ENCODE results near the gene DEFB124.
A peak's percentile ranks its signal among the peaks of the same experiment; 100 is the strongest.
"Not testable (repeated sequence)": the region's sequence is repeated elsewhere in the genome, so short reads cannot be mapped to it uniquely, and the experiment has no call there.

Gene DEFB124

DNA sequence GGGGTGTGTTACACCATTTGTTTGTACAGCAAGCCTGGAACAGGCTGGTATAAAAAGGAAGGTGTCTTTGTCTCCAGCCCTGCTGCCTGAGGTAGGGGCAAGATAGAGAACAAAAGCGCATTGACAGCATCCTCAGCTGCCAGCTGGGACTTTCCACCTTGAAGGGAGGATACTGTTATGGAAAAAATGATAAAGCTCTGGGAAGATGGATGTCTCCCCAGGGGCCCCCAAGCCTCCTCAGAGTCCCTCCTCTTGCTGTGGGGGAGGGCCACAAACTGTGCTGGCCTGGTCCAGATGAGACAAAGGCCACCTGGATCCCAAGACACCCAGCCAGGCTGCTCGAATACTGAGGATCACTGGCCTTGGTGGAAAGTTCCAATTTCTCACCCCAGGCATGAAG is 13.2 kb upstream of the DEFB124 start:
- DNase-seq (ENCODE audit: low read depth), result no peak

DNA sequence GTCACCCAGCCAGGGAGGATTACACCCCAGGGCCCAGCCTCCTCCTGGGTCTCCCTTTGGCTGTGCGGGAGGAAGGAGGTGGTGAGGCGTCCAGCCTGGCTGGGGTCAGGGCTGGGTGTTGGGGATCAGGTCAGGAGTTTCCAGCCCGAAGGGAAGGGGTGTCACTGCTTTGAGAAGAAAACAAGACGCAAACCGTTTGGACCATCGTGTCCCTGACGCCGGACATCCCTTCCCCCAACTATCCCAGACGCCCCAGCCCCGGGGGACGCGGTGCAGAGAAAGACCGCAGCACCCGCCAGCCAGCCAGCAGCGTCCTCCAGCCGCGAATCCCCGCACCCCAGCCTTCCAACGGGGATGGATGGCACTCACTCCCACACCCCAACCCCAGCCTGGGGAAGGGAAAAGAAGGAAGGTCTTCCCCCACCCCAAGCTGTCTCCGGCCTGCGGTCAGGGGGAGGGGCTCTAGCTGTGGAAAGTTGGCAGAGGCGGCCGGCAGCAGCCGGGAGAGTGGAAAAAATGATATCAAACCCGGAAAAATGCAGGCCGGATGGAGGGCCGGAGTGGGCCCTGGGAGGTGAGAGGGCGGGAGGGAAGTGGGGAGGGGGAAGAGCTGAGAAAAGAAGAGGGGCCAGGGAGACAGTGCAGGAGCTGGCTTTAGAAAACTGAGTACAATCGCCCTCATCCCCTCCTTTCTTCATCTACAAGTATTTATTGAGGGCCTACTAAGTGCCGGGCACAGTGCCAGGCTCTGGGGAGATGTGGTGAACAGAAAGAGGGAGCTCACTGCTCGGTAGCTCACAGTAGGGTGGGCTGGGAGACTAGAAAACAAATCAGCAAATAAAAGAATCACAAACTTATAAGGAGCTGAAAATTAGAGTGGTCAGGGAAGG is 10.8 kb upstream of the DEFB124 start:
- peak; percentile 64 for DNase-seq (ENCODE audit: low read depth)

DNA sequence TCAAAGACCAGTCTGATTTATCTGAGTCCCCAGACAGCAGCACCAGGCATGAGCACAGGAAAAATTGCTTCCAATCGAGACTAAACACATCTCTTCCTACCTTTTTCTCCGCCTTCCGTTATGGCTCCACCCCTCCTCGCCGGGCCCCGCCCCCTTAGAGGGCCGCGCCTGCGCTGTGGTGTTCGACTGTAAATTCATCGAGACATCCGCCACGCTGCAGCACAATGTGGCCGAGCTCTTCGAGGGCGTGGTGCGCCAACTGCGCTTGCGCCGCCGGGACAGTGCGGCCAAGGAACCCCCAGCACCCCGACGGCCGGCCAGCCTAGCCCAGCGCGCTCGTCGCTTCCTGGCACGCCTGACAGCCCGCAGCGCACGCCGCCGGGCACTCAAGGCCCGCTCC is 9.1 kb upstream of the DEFB124 start:
- DNase-seq (ENCODE audit: low read depth), result no peak

DNA sequence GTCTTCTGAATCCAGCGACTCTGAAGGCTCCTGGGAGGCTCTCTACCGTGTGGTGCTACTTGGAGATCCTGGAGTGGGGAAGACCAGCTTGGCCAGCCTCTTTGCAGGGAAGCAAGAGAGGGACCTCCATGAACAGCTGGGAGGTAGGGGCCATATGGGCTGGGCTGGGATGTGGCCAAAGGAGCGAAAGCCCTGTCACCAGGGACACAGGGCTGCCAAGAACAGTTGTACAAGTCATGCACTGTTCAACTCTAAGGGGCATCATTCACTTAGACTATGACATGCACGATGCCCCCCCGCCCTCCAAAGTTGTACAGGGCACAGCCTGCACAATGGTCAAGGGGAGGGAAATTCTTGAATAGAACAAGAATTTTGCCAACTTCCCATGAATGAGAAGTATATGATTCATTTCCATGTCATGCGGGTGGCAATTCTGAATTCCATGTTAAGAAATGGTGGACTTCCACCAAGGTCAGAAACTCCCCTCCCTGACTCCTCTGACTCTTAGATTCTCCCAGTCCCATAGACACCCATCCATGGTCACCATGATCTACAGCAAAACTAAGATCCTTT is 1.8 kb upstream of the DEFB124 start:
- no peak for DNase-seq (ENCODE audit: low read depth)

DNA sequence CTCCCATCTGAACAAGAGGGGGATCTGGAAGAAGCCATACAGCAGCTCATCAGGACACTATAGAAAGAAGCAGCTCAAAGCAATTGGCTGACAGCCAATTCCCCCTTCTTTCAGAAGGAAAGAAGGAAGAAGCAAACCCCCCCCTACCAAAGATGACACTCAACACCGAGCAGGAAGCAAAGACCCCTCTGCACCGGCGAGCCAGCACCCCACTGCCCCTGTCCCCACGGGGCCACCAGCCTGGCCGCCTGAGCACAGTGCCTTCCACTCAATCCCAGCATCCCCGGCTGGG is 1.3 kb upstream of the DEFB124 start:
- no peak for DNase-seq (ENCODE audit: low read depth)

DNA sequence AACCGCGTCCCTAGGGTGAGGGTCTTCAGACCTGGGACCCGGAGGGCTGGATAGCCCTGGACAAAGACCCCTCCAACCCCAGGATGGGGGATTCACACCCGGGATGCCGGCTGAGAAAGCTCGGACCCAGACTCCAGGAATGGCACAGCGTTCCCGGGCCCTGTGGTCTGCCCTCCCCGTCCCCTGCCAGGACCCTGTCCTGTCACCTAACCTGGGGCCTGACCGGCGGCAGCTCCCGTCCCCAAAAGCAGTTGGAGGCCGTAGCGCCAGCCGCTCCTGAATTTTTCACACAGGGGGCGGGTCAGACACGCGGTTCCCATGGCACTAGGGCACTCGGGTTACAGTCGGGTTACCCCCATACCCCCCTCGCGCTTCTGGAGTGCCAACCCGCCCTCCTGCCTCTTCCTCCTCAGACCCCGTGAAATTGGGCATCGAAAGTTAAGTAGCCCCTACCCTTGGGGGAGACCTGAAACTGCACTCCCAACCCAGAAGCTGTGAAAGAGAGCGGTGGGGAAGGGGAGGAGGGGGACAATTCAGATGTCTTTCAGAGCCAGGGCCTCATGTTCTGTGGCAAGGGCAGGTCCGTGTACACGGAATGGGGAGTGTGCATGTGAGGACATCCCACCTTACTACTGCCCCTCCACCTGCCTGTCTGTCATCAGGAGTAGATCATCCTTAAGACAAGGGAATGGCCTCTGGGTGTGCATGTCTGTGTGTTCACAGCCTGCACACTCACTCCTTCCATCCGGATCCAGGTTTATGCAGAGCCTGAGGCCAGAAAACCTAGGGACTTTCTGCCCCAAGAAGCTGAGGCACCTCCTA is 756 bp upstream of the DEFB124 start:
- DNase-seq (ENCODE audit: low read depth), result no peak

DNA sequence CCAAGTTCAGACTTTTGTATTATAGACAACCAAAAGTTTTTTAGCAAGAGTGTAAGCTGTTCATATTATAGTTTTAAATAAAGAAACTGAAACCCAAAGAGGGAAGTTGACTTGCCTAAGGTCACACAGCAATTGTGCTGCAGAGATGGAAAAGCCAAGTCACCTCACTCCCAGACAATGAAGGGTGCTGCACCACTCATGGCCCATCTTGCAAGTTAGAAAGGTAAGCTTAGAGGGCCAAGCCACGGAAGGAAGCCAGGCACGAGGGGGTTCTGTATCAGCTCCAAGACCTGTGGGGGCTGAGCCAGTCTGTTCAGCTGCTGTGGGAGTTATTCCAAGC is 860 bp downstream of the DEFB124 start:
- DNase-seq (ENCODE audit: low read depth), result no peak

DNA sequence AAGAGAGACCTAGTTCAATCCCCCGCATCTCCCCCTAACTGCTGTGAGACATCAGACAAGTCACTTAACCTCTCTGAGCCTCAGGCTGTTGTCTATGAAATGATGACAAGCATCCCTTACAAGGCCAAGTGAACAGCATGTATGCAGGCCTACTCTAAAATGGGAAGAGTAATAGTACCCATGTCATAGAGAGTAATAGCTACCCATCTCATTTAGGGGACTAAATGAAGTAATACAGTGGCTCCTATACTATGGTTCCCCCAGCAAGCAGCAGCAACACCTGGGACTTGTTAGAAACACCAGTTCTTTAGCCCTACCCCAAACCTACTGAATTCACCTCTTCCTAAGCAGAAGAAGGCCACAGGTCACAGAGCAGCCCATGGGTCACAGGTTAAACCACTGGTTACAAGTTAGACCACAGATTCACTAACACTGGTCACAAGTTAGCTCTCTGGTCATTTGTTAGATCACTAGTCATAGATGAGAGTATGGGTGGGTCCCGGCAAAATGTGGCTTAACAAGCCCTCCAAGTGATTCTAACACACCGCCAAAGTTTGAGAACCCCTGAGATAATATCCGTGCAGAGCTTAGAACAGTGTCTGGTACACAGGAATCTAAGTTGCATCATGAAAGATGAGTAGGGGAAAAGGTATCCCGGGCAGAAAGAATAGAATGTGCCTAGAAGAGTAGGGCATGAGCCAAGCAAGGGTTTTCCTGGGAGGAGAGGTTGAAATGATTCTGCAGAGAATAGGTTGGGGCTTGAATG is 1.4 kb downstream of the DEFB124 start:
- DNase-seq (ENCODE audit: low read depth), result no peak

DNA sequence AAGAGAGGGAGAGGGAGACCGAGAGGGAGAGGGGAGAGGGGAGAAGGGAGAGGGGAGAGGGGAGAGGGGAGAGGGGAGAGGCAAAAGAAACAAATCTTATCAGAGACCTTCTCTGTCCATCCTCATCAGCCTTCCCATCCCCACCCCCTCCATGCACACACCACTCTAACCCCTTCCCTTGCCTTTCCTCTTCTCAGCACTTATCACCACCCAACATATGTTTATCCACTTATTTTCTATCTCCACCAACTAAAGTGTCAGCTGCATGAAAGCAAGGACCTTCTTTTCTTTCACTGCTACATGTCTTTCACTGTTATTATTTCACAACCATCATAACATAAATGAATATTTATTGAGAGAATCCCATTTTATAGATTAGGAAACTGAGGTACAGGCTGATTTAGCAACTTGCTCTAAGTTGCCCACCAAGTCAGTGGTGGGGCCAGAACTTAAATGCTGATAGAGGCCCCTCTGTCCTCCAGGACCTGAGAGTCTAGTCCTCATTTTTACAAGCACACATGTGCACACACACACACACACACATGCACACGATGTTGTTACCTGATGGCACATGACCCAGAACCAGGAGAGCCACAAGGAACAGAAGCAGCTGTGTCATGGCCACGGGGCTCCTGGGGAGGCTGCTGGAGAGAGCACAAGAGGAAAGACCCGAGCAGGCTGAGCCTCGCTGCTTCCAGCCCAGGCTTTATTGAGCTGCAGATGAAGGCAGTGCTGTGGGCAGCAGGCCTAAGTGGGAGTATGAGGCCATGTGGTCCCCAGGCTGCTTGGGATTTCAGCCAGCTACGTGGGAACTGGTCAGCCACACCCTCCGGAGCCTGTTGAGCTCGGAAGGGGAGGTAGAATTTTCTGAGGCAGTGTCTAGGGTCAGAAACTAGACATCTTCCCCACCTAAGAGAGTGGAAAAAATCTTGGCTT is 2.3 kb downstream of the DEFB124 start:
- DNase-seq (ENCODE audit: low read depth), result no peak

DNA sequence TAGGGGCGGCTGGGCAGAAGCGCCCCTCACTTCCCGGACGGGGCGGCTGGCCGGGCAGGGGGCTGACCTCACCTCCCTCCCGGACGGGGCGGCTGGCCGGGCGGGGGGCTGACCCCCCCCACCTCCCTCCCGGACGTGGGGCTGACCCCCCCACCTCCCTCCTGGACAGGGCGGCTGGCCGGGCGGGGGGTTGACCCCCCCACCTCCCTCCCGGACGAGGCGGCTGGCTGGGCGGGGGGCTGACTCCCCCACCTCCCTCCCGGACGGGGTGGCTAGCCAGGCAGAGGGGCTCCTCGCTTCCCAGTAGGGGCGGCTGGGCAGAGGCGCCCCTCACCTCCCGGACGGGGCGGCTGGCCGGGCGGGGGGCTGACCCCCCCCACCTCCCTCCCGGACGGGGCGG is 4.0 kb downstream of the DEFB124 start:
- DNase-seq (ENCODE audit: low read depth), result not testable (repeated sequence)

DNA sequence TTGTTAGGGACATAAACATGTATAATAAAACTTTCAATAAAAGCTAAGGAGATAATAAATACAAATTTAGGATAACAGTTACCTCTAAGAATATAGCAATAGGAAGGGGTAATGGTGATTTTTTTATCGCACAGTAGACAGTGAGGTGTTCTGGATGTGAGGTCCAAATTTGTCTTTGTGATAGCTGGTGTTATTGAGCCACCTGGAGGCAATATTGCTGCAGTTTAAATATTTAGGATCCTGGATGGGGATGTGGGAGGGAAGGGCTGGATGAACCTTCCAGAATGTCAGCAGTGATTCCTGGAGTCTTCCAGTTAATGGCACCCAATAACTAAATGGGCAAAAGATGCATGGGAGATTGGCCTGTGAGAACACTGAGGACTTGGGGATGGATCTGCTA is 20.6 kb downstream of the DEFB124 start:
- no peak for DNase-seq (ENCODE audit: low read depth)

DNA sequence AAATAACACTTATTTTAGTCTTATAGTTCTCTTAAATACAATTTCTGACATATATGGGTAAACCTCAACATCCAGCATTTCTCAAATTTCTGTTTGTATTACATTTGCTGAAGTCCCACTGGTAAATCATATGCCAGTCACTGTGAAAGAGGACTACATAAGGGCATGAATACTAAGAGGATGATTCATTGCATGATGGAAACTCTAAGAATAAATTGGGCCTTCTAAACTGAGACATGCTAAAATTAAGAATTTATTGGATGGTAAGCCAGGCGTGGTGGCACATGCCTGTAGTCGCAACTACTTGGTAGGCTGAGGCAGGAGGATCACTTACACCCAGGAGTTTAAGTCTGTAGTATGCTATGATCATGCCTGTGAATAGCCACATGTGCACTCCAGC is 22.4 kb downstream of the DEFB124 start:
- peak; percentile 16 for DNase-seq (ENCODE audit: low read depth)

DNA sequence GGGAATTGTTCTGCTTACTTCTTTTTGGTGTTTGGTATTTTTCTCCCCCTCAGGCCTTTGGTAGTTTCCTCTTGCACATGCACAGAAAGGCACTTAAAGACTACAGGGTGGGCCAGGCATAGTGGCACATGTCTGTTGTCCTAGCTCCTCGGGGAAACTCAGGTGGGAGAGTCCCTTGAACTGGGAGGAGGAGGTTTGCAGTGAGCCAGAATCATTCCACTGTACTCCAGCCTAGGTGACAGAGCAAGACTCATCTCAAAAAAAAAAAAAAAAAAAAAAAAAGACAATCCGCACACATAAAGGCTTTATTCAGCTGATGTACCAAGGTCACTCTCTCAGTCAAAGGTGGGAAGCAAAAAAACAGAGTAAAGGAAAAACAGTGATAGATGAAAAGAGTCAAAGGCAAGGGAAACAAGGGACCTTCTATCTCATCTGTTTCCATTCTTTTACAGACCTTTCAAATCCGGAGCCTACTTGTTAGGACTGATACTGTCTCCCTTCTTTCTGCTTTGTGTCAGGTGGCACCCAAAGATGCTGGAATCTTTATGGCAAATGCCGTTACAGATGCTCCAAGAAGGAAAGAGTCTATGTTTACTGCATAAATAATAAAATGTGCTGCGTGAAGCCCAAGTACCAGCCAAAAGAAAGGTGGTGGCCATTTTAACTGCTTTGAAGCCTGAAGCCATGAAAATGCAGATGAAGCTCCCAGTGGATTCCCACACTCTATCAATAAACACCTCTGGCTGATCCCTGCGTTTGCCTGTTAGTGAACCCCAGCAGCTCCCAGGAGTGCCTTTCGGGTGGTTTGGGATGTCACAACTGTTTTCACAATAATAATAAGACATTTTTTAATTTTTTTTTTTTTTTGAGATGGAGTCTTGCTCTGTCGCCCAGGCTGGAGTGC is 25.2 kb downstream of the DEFB124 start:
- DNase-seq (ENCODE audit: low read depth), result no peak

DNA sequence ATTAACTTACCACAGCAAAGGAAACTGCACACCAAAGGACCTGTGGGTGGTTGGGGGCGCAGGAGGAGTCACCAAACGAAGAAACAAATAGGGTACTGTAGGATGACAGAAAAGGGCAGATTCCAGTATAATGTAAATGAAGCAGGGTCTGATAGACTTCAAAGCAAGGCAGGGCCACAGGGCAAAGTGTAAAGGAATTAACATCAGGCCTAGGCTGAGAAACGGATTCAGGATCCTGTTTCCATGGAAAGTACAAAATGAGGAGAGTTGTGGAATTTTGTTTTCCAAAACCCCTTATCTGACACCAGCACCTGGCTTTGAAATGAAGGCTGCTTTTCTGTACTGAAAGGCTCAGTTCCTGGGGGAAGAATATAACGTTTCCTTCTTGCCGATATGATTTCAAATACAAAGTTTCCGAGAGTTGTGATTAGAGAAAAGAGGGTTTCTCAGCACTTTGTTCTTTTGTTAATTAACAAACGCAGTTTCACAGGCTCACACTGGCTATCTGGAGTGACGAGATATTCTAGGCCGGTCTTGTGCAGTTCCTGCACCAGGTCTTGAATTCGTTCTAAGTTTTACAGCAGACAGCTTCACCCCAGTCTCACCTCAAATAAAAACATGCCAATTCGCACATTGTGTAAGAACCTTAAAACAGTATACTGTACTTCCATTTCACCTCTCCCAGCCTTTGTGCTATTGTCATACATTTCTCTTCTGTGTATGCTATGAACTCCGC is 28.7 kb downstream of the DEFB124 start:
- no peak for DNase-seq (ENCODE audit: low read depth)

DNA sequence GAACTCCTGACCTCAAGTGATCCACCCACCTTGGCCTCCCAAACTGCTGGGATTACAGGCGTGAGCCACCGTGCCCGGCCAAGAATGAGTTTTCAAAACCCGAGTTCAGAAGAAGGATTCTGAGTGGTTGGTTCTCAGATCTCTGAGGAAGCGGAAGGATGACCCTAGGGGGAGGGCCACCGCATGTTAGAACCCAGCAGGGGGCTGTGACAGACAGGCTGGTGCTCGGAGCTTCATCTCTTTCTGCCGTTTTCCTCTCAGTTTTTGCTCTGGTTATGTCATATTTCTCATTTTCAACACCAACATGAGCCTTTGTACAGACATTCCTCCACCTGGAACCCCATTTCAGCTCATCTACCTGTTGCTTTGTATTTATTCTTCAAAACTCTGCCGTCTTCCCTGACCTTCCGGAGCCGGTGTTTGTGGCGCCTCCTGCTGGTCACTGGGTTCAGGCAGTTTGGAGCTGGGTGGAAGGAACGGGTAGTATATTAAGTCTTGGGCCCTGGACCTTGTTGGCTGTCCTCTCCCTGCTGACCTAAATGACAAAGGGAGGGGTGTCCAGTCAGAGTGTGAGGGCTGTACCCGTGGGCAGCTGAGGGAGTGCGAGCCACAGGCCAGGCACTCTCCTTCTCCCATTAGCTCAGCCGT is 34.8 kb downstream of the DEFB124 start, which contains the start of gene DEFB123:
Gene DEFB123 (plus strand): TSS at position 621 of the 648 bp plus-strand sequence. CDS start 67 bp downstream, outside the sequence.
- DNase-seq (ENCODE audit: low read depth), result no peak

DNA sequence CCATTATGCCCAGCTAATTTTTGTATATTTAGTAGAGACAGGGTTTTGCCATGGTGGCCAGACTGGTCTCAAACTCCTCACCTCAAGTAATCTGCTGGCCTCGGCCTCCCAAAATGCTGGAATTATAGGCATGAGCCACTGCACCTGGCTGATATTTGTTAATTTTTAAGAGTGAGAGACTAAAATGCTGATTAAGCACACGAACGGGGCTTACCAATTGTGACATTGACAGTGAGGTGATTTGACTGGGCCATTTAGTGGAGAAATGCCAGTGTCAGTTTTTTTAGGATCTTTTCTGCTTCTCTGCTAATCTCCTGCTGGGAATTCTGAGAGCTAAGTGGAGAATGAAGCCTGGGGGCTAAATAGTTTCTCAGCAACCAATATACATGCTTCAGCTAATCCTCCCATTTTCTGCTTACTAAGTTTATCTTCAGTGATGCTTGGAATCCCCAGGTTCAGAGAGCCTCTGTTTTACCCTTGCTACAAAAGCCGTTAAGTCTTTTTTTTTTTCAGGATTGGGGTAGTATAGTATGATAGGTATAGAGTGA is 44.3 kb downstream of the DEFB124 start:
- DNase-seq (ENCODE audit: low read depth), result no peak

DNA sequence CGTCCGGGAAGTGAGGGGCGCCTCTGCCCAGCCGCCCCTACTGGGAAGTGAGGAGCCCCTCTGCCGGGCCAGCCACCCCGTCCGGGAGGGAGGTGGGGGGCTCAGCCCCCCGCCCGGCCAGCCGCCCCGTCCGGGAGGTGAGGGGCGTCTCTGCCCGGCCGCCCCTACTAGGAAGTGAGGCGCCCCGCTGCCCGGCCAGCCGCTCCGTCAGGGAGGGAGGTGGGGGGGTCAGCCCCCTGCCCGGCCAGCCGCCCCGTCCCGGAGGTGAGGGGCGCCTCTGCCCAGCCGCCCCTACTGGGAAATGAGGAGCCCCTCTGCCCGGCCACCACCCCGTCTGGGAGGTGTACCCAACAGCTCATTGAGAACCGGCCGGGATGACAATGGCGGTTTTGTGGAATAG is 47.4 kb downstream of the DEFB124 start:
- not testable (repeated sequence) for DNase-seq (ENCODE audit: low read depth)

DNA sequence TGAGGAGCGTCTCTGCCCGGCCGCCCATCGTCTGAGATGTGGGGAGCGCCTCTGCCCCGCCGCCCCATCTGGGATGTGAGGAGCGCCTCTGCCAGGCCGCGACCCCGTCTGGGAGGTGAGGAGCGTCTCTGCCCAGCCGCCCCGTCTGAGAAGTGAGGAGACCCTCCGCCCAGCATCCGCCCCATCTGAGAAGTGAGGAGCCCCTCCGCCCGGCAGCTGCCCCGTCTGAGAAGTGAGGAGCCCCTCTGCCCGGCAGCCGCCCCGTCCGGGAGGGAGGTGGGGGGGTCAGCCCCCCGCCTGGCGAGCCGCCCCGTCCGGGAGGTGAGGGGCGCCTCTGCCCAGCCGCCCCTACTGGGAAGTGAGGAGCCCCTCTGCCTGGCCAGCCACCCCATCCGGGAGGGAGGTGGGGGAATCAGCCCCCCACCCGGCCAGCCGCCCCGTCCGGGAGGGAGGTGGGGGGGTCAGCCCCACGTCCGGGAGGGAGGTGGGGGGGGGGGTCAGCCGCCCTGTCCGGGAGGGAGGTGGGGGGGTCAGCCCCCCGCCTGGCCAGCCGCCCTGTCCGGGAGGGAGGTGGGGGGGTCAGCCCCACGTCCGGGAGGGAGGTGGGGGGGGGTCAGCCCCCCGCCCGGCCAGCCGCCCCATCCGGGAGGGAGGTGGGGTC is 47.9 kb downstream of the DEFB124 start:
- DNase-seq (ENCODE audit: low read depth), result not testable (repeated sequence)

Measured in stromal cell of bone marrow (primary cell).